Measurements from ENCODE around the gene MCFD2. TPM values are rescaled to one million over a fixed set of nuclear protein-coding genes. Genes with fewer than 3 reads are reported as not detected.

MCFD2 gene
- total RNA-seq, 1 donor from 2014 or later, result 82.0 TPM

- peaks cover 27% of the 10 kb centered on the region for H3K27me3 Mint-ChIP-seq (ENCODE audit: low read depth)
- H3K9me3 Mint-ChIP-seq, result peaks cover 18% of the 10 kb centered on the region
- TF ChIP-seq CTCF (IDR thresholded peaks at IDR 0.05; ENCODE audit: unreplicated experiment), result no peak
- DNase-seq (ENCODE audit: low spot score in 2 of 2, unreplicated experiment in 2 of 2), result no peak
- no peak overlapping the region for H3K27ac Mint-ChIP-seq
- H3K4me3 Mint-ChIP-seq, result no peak overlapping the region
- peaks cover 46% of the 10 kb centered on the region for H3K4me1 Mint-ChIP-seq
- H3K36me3 Mint-ChIP-seq, result peaks cover 9% of the 10 kb centered on the region
Observed at GRCh38 chr2:46861916-46862315, 53.7 kb downstream of the MCFD2 start.

- DNase-seq (ENCODE audit: low spot score in 2 of 2, unreplicated experiment in 2 of 2), result no peak
- H3K4me3 Mint-ChIP-seq, result no peak overlapping the region
- peaks cover 2% of the 10 kb centered on the region for H3K9me3 Mint-ChIP-seq
- H3K27ac Mint-ChIP-seq, result no peak overlapping the region
- H3K36me3 Mint-ChIP-seq, result peaks cover 2% of the 10 kb centered on the region
- peaks cover 21% of the 10 kb centered on the region for H3K27me3 Mint-ChIP-seq (ENCODE audit: low read depth)
- H3K4me1 Mint-ChIP-seq, result peaks cover 67% of the 10 kb centered on the region
- no peak for TF ChIP-seq CTCF (IDR thresholded peaks at IDR 0.05; ENCODE audit: unreplicated experiment)
Observed at GRCh38 chr2:46859482-46859881, 56.1 kb downstream of the MCFD2 start.

GRCh38 chr2:46858702-46859090, 56.9 kb downstream of the MCFD2 start:
- Mint-ChIP-seq H3K4me1 (peaks cover 63% of the 10 kb centered on the region), H3K4me3 (no peak overlapping the region), H3K9me3 (no peaks in the 10 kb centered on the region), H3K27me3 (ENCODE audit: low read depth) (peaks cover 18% of the 10 kb centered on the region), H3K27ac (no peak overlapping the region), H3K36me3 (no peaks in the 10 kb centered on the region)
- DNase-seq (ENCODE audit: low spot score in 2 of 2, unreplicated experiment in 2 of 2), result no peak
- TF ChIP-seq CTCF (IDR thresholded peaks at IDR 0.05; ENCODE audit: unreplicated experiment), result no peak

- no peak for TF ChIP-seq CTCF (IDR thresholded peaks at IDR 0.05; ENCODE audit: unreplicated experiment)
- H3K27ac Mint-ChIP-seq, result peak overlapping the region; percentile 30
- no peak for DNase-seq (ENCODE audit: low spot score in 2 of 2, unreplicated experiment in 2 of 2)
- no peak overlapping the region for H3K4me3 Mint-ChIP-seq
- H3K27me3 Mint-ChIP-seq (ENCODE audit: low read depth), result peaks cover 18% of the 10 kb centered on the region
- no peaks in the 10 kb centered on the region for H3K36me3 Mint-ChIP-seq
- H3K4me1 Mint-ChIP-seq, result peaks cover 59% of the 10 kb centered on the region
- no peaks in the 10 kb centered on the region for H3K9me3 Mint-ChIP-seq
Observed at GRCh38 chr2:46857871-46858701, 57.5 kb downstream of the MCFD2 start.

GRCh38 chr2:46856336-46856735, 59.3 kb downstream of the MCFD2 start:
- DNase-seq (ENCODE audit: low spot score in 2 of 2, unreplicated experiment in 2 of 2), result no peak
- Mint-ChIP-seq H3K27ac (peak overlapping the region; percentile 51), H3K4me1 (peaks cover 48% of the 10 kb centered on the region), H3K36me3 (no peaks in the 10 kb centered on the region), H3K27me3 (ENCODE audit: low read depth) (peaks cover 18% of the 10 kb centered on the region), H3K9me3 (no peaks in the 10 kb centered on the region), H3K4me3 (no peak overlapping the region)
- TF ChIP-seq CTCF (IDR thresholded peaks at IDR 0.05; ENCODE audit: unreplicated experiment), result no peak
